SK-N-MC (cell line): ENCODE data around the gene RHPN2.
A peak's percentile ranks its signal among the peaks of the same experiment; 100 is the strongest.
"Not testable (repeated sequence)": the region's sequence is repeated elsewhere in the genome, so short reads cannot be mapped to it uniquely, and the experiment has no call there.

Experiments used
- DNase-seq: peaks from one replicate; pipeline ENCODE4 v3.0.0-alpha.2; 2011; ENCODE audit warnings: low read depth, low spot score
- H3K27ac ChIP-seq: fragments of 200-600 bp; sonication (generic); 2 replicates; pipeline ENCODE4 v1.5.1; 2016; ENCODE audit warnings: mixed run types
- H3K36me3 ChIP-seq: fragments of 200-600 bp; sonication (generic); 2 replicates; pipeline ENCODE4 v1.6.1; 2017; ENCODE audit warnings: antibody characterized with exemption, low read length, mixed read lengths; ENCODE audit not compliant: insufficient read depth
- H3K4me3 ChIP-seq: fragments of 200-600 bp; sonication (generic); 2 replicates; pipeline ENCODE4 v1.5.1; 2016
- H3K9ac ChIP-seq: fragments of 200-600 bp; sonication (generic); 2 replicates; pipeline ENCODE4 v1.8.0; 2017; ENCODE audit warnings: mixed run types, mixed read lengths; ENCODE audit not compliant: insufficient read length
- H3K9me3 ChIP-seq: fragments of 200-600 bp; sonication (generic); 2 replicates; pipeline ENCODE4 v1.6.1; 2017; ENCODE audit warnings: low read depth, mild to moderate bottlenecking, antibody characterized with exemption, low read length, moderate library complexity, mixed read lengths
- EZH2 ChIP-seq: fragments of 200-600 bp; sonication (generic); IDR thresholded peaks from one replicate; pipeline ENCODE4 v1.6.1; 2017; ENCODE audit warnings: antibody characterized with exemption
- FOXP2 ChIP-seq: optimal IDR thresholded peaks from 2 replicates; pipeline ENCODE3; 2011; ENCODE audit warnings: mild to moderate bottlenecking, moderate library complexity; ENCODE audit not compliant: insufficient read depth; ENCODE audit errors: extremely low read length, control extremely low read depth
- POLR2AphosphoS5 ChIP-seq: IDR thresholded peaks from 2 replicates; pipeline ENCODE4 v1.6.1; 2012; ENCODE audit warnings: mild to moderate bottlenecking, low read depth, low read length, borderline replicate concordance

Gene RHPN2

DNA sequence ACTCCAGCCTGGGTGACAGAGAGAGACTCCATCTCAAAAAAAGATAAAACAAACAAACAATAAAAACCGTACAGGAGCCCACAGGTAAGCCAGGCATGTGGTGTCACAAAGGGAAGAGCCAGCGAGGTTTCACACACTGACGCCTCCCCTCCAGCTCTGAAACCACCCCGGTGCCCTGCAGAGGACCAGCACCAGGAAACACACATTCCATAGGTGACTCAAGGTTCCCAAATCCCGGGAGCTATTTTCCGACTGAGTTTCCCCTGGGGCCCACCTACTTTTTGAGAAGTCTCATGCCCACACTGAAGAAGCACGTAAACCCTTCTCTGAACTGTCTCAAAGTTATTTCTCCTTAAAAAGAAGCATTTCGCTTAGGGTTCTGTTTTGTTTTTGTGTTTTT, 40.3 kb downstream of the RHPN2 start:
- H3K27ac ChIP-seq: no peak overlapping the region
- no peak for DNase-seq
- H3K36me3 ChIP-seq: no peaks in the 10 kb centered on the region; the same call in 1 of the 2 replicates
- no peak overlapping the region for H3K4me3 ChIP-seq
- H3K9me3 ChIP-seq: no peaks in the 10 kb centered on the region
- H3K9ac ChIP-seq: no peak overlapping the region
- TF ChIP-seq EZH2 (no peak), FOXP2 (no peak), POLR2AphosphoS5 (no peak)

DNA sequence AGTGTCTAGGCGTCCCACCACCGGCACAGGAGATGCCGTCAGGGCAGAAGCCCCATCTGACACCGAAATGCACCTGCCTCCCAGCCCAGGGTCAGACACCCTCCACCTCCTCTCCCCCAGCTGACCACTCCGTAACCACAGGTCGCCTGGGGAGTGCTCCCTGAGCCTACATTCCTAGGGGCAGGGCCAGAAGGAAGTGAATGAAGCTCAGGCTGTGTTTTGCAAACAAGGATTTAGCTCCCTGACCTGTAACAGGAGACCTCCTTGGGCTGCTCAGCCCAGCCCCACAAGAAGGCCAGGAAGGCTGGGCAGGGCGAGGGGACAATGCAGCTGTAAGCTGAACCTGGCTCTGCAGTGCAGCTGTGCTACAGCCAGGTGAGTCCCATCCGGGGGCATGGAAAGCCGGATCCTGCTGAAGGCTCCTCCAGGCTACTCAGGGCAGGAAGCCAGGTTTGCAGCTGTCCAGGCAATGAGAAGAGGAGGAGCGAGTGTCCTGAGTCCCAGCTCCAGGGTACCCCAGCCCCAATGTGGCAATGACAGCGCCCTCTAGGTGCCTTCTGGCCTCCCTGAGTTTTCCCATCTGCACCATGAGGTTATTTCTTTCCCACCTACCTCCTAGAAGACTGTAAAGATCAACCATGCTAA, 42.1 kb downstream of the RHPN2 start:
- Histone ChIP-seq H3K4me3 (no peak overlapping the region), H3K9ac (no peak overlapping the region), H3K9me3 (no peaks in the 10 kb centered on the region), H3K27ac (no peak overlapping the region), H3K36me3 (no peaks in the 10 kb centered on the region; the same call in 1 of the 2 replicates)
- no peak for DNase-seq
- TF ChIP-seq EZH2 (no peak), POLR2AphosphoS5 (no peak), FOXP2 (no peak)

DNA sequence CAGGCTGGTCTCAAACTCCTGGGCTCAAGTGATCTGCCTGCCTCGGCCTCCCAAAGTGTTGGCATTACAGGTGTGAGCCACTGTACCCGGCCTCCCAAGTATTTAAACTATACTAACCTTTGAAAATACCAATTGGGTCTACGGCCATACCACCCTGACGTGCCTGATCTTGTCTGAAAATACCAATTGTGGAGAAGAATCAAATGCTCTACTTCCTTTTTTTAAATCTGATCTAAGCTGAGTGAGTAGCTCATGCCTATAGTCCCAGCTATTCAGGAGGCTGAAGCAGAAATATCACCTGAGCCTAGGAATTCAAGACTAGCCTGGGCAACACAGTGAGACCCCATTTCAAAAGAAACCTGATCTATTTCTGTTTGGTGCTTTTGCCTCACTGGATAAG, 53.8 kb downstream of the RHPN2 start:
- not testable (repeated sequence) for H3K27ac ChIP-seq, H3K9me3 ChIP-seq, H3K4me3 ChIP-seq, H3K9ac ChIP-seq, DNase-seq
- peaks cover 17% of the 10 kb centered on the region; the same call in 1 of the 2 replicates for H3K36me3 ChIP-seq

DNA sequence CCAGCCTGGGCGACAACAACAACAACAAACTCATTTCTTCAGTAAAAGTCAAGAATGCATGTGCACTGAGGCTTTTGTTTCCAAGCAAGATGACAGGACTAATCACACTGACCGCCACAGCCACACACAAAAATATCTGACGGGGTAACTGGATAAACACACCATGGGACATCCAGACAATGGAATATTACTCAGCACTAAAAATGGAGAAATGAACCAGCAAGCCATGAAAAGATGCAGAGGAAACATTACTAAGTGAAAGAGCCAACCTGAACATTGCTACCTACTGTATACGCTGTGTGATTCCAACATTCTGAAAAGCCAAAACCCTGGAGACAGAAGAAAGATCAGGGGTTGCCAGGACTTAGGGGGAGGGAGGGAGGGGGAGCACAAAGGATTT, 56.0 kb downstream of the RHPN2 start:
- H3K36me3 ChIP-seq: peaks cover 17% of the 10 kb centered on the region; the same call in 1 of the 2 replicates
- no peak overlapping the region for H3K9ac ChIP-seq
- no peak overlapping the region for H3K27ac ChIP-seq
- H3K4me3 ChIP-seq: no peak overlapping the region
- TF ChIP-seq EZH2 (no peak), POLR2AphosphoS5 (no peak), FOXP2 (no peak)
- DNase-seq: no peak
- no peaks in the 10 kb centered on the region for H3K9me3 ChIP-seq

DNA sequence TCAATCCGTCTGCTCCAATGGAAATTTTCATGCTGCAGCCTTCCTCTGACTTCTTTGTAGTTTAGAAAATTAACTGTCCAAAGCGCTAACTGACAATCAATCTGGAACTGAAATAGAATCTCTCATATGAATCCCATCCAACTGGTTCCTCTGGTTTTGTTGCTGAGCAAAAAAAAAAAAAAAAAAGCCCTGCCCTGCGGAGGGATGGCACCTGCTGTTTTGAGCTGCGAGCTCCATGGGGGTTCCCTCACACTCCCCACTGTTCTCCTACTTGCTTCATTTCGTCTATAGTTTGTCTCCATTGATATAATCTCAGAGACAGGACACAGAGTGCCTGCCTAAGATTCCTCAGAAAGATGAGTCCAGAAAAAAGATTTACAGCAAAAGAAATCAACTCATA, 59.2 kb downstream of the RHPN2 start:
- Histone ChIP-seq H3K9ac (no peak overlapping the region), H3K9me3 (no peaks in the 10 kb centered on the region), H3K36me3 (peaks cover 11% of the 10 kb centered on the region; the same call in 1 of the 2 replicates), H3K27ac (no peak overlapping the region), H3K4me3 (no peak overlapping the region)
- no peak for TF ChIP-seq EZH2
- peak; percentile 1 for DNase-seq

DNA sequence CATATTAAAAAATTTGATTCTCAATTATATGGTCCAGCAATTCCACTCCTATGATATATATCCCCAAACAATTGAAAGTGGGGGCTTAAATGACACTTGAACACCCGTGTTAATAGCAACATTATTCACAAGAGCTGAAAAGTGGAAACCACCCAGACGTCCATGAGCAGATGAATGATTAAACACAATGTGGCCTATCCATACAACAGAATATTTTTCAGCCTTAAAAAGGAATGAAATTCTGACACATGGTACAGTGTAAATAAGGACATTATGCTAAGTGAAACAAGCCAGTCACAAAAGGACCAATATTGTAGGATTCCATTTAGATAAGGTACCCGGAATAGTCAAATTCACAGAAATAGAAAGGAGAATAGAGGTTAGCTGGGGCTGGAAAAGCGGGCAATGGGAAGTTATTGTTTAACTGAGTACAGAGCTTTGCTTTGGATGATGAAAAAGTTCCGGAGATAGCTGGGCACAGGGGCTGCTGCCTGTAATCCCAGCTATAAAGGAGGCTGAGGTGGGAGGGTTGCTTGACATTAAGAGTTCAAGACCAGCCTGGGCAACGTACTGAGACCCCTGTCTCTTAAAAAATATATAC, 61.2 kb downstream of the RHPN2 start:
- H3K4me3 ChIP-seq, H3K27ac ChIP-seq, DNase-seq, H3K9me3 ChIP-seq, H3K9ac ChIP-seq, H3K36me3 ChIP-seq: not testable (repeated sequence)

DNA sequence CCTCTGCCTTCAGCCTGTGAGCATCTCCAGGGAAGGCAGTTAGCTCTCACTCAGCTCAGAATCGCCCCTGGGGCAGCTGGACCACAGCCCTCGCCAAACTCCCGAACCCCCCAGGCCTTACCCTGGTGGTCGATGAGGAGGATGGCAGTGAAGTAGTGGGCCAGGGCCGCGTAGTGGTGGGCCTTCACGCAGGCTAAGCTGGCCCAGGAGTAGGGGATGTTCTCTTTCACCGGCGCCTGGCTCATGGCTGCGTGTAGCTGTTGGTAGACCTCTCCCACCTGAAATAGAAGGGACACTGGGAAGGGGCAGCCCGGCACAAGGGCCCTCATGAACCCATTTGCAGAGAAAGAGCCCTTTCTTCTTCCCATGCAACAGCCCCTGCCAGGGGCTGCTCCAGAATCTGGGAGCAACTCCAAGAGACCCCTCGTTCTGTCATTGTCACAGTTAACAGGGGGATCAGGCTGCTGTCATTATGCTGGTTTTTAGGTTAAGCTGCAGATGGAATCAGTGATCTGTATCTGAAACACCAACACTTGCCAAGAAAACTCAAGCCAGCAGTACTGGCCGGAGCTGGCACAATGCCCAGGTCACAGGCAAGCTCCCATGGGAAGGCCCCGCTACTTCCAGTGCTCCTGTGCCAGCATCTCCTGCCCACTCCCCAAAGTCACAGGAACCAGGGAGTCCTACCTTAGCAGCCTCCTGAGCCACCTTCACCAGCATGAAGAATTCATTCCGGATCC, 62.4 kb downstream of the RHPN2 start:
- H3K36me3 ChIP-seq, H3K9ac ChIP-seq, H3K4me3 ChIP-seq, H3K9me3 ChIP-seq, DNase-seq, H3K27ac ChIP-seq: not testable (repeated sequence)

DNA sequence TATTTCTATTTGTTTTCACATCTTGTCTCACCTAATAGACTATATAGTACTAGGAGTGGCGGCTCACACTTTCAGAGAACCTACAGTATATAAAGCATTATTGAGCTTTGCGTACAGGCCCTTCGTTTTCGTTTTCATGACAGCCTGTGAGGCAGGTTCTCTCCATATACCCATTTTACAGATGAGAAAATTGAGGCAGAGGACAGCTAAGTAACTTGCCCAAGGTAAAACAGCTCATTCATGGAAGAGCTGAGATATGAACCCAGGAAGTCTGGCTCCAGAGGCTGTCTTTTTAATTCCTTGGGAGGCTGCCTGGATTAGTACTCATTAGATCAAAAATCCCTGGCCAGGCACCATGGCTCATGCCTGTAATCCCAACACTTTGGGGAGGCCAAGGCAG, 63.8 kb downstream of the RHPN2 start:
- no peak for DNase-seq
- TF ChIP-seq EZH2 (no peak), POLR2AphosphoS5 (no peak), FOXP2 (no peak)
- no peak overlapping the region for H3K4me3 ChIP-seq
- H3K9me3 ChIP-seq: no peaks in the 10 kb centered on the region
- no peak overlapping the region for H3K9ac ChIP-seq
- H3K36me3 ChIP-seq: peaks cover 5% of the 10 kb centered on the region; the same call in 1 of the 2 replicates
- no peak overlapping the region for H3K27ac ChIP-seq

DNA sequence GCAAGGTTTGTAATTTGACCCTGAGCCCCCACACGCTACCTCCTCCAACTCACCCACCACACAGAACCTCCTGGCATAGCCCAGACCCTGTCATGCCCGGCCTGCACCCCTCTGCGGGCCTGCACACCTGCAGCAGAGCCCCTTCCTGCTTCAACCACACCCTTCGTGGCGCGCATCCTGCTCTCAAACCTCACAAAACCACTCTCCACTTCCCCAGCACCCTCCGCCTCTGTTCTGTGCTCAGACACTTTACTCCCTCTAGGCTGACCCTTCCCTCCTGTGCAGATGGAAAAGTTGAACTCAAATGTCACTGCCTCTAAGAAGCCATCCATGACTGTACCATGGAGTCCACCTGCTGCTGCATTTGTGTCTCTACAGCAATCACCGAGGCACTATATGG, 64.2 kb downstream of the RHPN2 start:
- H3K27ac ChIP-seq: no peak overlapping the region
- H3K4me3 ChIP-seq: no peak overlapping the region
- TF ChIP-seq POLR2AphosphoS5 (no peak), EZH2 (no peak), FOXP2 (no peak)
- no peak overlapping the region for H3K9ac ChIP-seq
- no peak for DNase-seq
- H3K36me3 ChIP-seq: peaks cover 5% of the 10 kb centered on the region; the same call in 1 of the 2 replicates
- no peaks in the 10 kb centered on the region for H3K9me3 ChIP-seq
